MG63 (cell line): ENCODE measurements around the gene PTGR3. TPM values are rescaled to one million over a fixed set of nuclear protein-coding genes. Genes with fewer than 3 reads are reported as not detected.

ENCODE experiments used
- DNase-seq: peaks from one replicate; pipeline ENCODE4 v3.0.0-alpha.2; 2020
- H3K27me3 ChIP-seq: fragments of 250-450 bp; sonication (Bioruptor Pico); 2 replicates; pipeline ENCODE4 v1.5.1; 2020; ENCODE audit warnings: mild to moderate bottlenecking, moderate library complexity
- H3K36me3 ChIP-seq: fragments of 250-450 bp; sonication (Bioruptor Pico); 2 replicates; pipeline ENCODE4 v1.5.1; 2020; ENCODE audit warnings: mild to moderate bottlenecking, moderate library complexity
- H3K4me3 ChIP-seq: fragments of 250-450 bp; sonication (Bioruptor Pico); 2 replicates; pipeline ENCODE4 v1.5.1; 2020; ENCODE audit warnings: mild to moderate bottlenecking, moderate library complexity
- H3K9me3 ChIP-seq: fragments of 250-450 bp; sonication (Bioruptor Pico); 2 replicates; pipeline ENCODE4 v1.5.1; 2020; ENCODE audit warnings: mild to moderate bottlenecking, moderate library complexity
- total RNA-seq: library from RNA; depleted of rRNA; stranded (reverse); fragments of >200 nt; shearing (Covaris generic); gene quantifications from 2 replicates; pipeline ENCODE4 v1.2.3, GENCODE V29; 2014; ENCODE audit warnings: low replicate concordance; rRNA removed

PTGR3 gene
- 8.0 and 21.6 TPM in 2 replicates for total RNA-seq

GRCh38 chr18:75209129-75209950, at the start of gene PTGR3:
Gene PTGR3 (minus strand): TSS chr18:75209139. CDS start chr18:75209058, 81 bp downstream.
- Histone ChIP-seq H3K27me3 (peaks cover 2% of the 10 kb centered on the region; the same call in 1 of the 2 replicates), H3K36me3 (no peaks in the 10 kb centered on the region), H3K9me3 (no peaks in the 10 kb centered on the region), H3K4me3 (peak within 1 kb of the TSS; percentile 73)
- peak; percentile 88 for DNase-seq

GRCh38 chr18:75257605-75258004, 48.7 kb upstream of the PTGR3 start:
- DNase-seq = no peak
- Histone ChIP-seq H3K4me3 (no peak overlapping the region), H3K36me3 (no peaks in the 10 kb centered on the region), H3K9me3 (no peaks in the 10 kb centered on the region), H3K27me3 (no peaks in the 10 kb centered on the region)

GRCh38 chr18:75256376-75256775, 47.4 kb upstream of the PTGR3 start:
- no peaks in the 10 kb centered on the region for H3K9me3 ChIP-seq
- no peak for DNase-seq

GRCh38 chr18:75255094-75255493, 46.2 kb upstream of the PTGR3 start:
- Histone ChIP-seq H3K27me3 (no peaks in the 10 kb centered on the region), H3K9me3 (no peaks in the 10 kb centered on the region), H3K36me3 (no peaks in the 10 kb centered on the region), H3K4me3 (no peak overlapping the region)
- no peak for DNase-seq

More at GRCh38 chr18:75256376-75256775, 47.4 kb upstream of the PTGR3 start:
- no peaks in the 10 kb centered on the region for H3K27me3 ChIP-seq
- no peak overlapping the region for H3K4me3 ChIP-seq
- no peaks in the 10 kb centered on the region for H3K36me3 ChIP-seq

GRCh38 chr18:75253784-75254183, 44.8 kb upstream of the PTGR3 start:
- Histone ChIP-seq H3K4me3 (no peak overlapping the region), H3K27me3 (no peaks in the 10 kb centered on the region), H3K36me3 (no peaks in the 10 kb centered on the region), H3K9me3 (no peaks in the 10 kb centered on the region)
- no peak for DNase-seq

- Histone ChIP-seq H3K4me3 (no peak overlapping the region), H3K9me3 (no peaks in the 10 kb centered on the region), H3K36me3 (no peaks in the 10 kb centered on the region), H3K27me3 (no peaks in the 10 kb centered on the region)
- DNase-seq = no peak
Measured at GRCh38 chr18:75253043-75253442, 44.1 kb upstream of the PTGR3 start.

- Histone ChIP-seq H3K27me3 (no peaks in the 10 kb centered on the region), H3K36me3 (no peaks in the 10 kb centered on the region), H3K9me3 (no peaks in the 10 kb centered on the region), H3K4me3 (no peak overlapping the region)
- no peak for DNase-seq
Measured at GRCh38 chr18:75252136-75252535, 43.2 kb upstream of the PTGR3 start.

- no peak for DNase-seq
- H3K9me3 ChIP-seq = no peaks in the 10 kb centered on the region
- no peaks in the 10 kb centered on the region for H3K27me3 ChIP-seq
- H3K4me3 ChIP-seq = no peak overlapping the region
- H3K36me3 ChIP-seq = no peaks in the 10 kb centered on the region
Measured at GRCh38 chr18:75251466-75251865, 42.5 kb upstream of the PTGR3 start.

- Histone ChIP-seq H3K4me3 (no peak overlapping the region), H3K36me3 (no peaks in the 10 kb centered on the region), H3K9me3 (no peaks in the 10 kb centered on the region), H3K27me3 (no peaks in the 10 kb centered on the region)
- DNase-seq = no peak
Measured at GRCh38 chr18:75250471-75250821, 41.5 kb upstream of the PTGR3 start.

GRCh38 chr18:75249672-75250470, 40.9 kb upstream of the PTGR3 start:
- H3K27me3 ChIP-seq = no peaks in the 10 kb centered on the region
- H3K9me3 ChIP-seq = no peaks in the 10 kb centered on the region
- no peak overlapping the region for H3K4me3 ChIP-seq
- H3K36me3 ChIP-seq = no peaks in the 10 kb centered on the region
- DNase-seq = no peak

- H3K9me3 ChIP-seq = no peaks in the 10 kb centered on the region
- DNase-seq = no peak
- no peaks in the 10 kb centered on the region for H3K36me3 ChIP-seq
- H3K4me3 ChIP-seq = no peak overlapping the region
- H3K27me3 ChIP-seq = no peaks in the 10 kb centered on the region
Measured at GRCh38 chr18:75249175-75249518, 40.2 kb upstream of the PTGR3 start.

GRCh38 chr18:75248426-75249174, 39.7 kb upstream of the PTGR3 start:
- Histone ChIP-seq H3K4me3 (peak overlapping the region; percentile 50), H3K27me3 (no peaks in the 10 kb centered on the region), H3K36me3 (no peaks in the 10 kb centered on the region), H3K9me3 (no peaks in the 10 kb centered on the region)
- DNase-seq = peak; percentile 9

GRCh38 chr18:75247611-75248421, 38.9 kb upstream of the PTGR3 start:
- DNase-seq = no peak

GRCh38 chr18:75246721-75247610, 38.0 kb upstream of the PTGR3 start:
- no peaks in the 10 kb centered on the region for H3K9me3 ChIP-seq
- no peaks in the 10 kb centered on the region for H3K36me3 ChIP-seq
- no peaks in the 10 kb centered on the region for H3K27me3 ChIP-seq
- peak; percentile 23 for DNase-seq
- H3K4me3 ChIP-seq = peak overlapping the region; percentile 50

More at GRCh38 chr18:75247611-75248421, 38.9 kb upstream of the PTGR3 start:
- Histone ChIP-seq H3K4me3 (peak overlapping the region; percentile 50), H3K9me3 (no peaks in the 10 kb centered on the region), H3K36me3 (no peaks in the 10 kb centered on the region), H3K27me3 (no peaks in the 10 kb centered on the region)
